ENCODE data around the gene ADD3. TPM values are rescaled to one million over a fixed set of nuclear protein-coding genes. Genes with fewer than 3 reads are reported as not detected.

The ADD3 gene
- total RNA-seq, 2 donors from 2014 or later = 44.0 to 81.5 TPM

- Mint-ChIP-seq H3K4me3 (no peak overlapping the region), H3K27ac (no peak overlapping the region), H3K4me1 (ENCODE audit: low read depth in 2 of 2) (peaks cover 49 to 76% of the 10 kb centered on the region in 2 donors), H3K9me3 (no peaks in the 10 kb centered on the region), H3K27me3 (no peaks in the 10 kb centered on the region), H3K36me3 (no peaks in the 10 kb centered on the region)
- DNase-seq (ENCODE audit: low spot score) (no peak), ATAC-seq (no peak)
These were observed 53.9 kb downstream of the ADD3 start for GRCh38 chr10:110061687-110062086.

GRCh38 chr10:110065269-110065668 is 57.5 kb downstream of the ADD3 start:
- Mint-ChIP-seq H3K9me3 (no peaks in the 10 kb centered on the region), H3K4me3 (no peak overlapping the region), H3K4me1 (ENCODE audit: low read depth in 2 of 2) (peaks cover 51 to 80% of the 10 kb centered on the region in 2 donors), H3K27me3 (no peaks in the 10 kb centered on the region), H3K36me3 (no peaks in the 10 kb centered on the region), H3K27ac (peak overlapping the region; percentile 92 to 94)
- DNase-seq (ENCODE audit: low spot score) (no peak), ATAC-seq (no peak)

GRCh38 chr10:110067960-110068770 is 60.4 kb downstream of the ADD3 start:
- Mint-ChIP-seq H3K4me3 (peak overlapping the region; percentile 88), H3K9me3 (no peaks in the 10 kb centered on the region), H3K27ac (peak overlapping the region; percentile 92 to 94), H3K4me1 (ENCODE audit: low read depth in 2 of 2) (peaks cover 51 to 80% of the 10 kb centered on the region in 2 donors), H3K27me3 (no peaks in the 10 kb centered on the region), H3K36me3 (no peaks in the 10 kb centered on the region)
- ATAC-seq = peak; percentile 88 to 91
- DNase-seq (ENCODE audit: low spot score) = no peak

GRCh38 chr10:110068780-110069179 is 61.0 kb downstream of the ADD3 start:
- no peak for DNase-seq (ENCODE audit: low spot score)
- peak overlapping the region; percentile 91 for H3K4me3 Mint-ChIP-seq
- H3K27me3 Mint-ChIP-seq = no peaks in the 10 kb centered on the region
- H3K36me3 Mint-ChIP-seq = no peaks in the 10 kb centered on the region
- H3K9me3 Mint-ChIP-seq = no peaks in the 10 kb centered on the region
- peak overlapping the region; percentile 92 to 94 for H3K27ac Mint-ChIP-seq
- peaks cover 57 to 83% of the 10 kb centered on the region in 2 donors for H3K4me1 Mint-ChIP-seq (ENCODE audit: low read depth in 2 of 2)
- ATAC-seq = no peak

- peak overlapping the region; percentile 91 for H3K4me3 Mint-ChIP-seq
- H3K4me1 Mint-ChIP-seq (ENCODE audit: low read depth in 2 of 2) = peaks cover 61 to 85% of the 10 kb centered on the region in 2 donors
- H3K27ac Mint-ChIP-seq = peak overlapping the region; percentile 92 to 94
- H3K9me3 Mint-ChIP-seq = no peaks in the 10 kb centered on the region
- no peak for DNase-seq (ENCODE audit: low spot score)
- H3K27me3 Mint-ChIP-seq = no peaks in the 10 kb centered on the region
- ATAC-seq = peak; percentile 67 to 70
- H3K36me3 Mint-ChIP-seq = no peaks in the 10 kb centered on the region
These were observed 61.8 kb downstream of the ADD3 start for GRCh38 chr10:110069502-110069982.

- Mint-ChIP-seq H3K36me3 (peaks cover 4% of the 10 kb centered on the region), H3K4me3 (peak overlapping the region; percentile 61), H3K9me3 (no peaks in the 10 kb centered on the region), H3K4me1 (ENCODE audit: low read depth in 2 of 2) (peaks cover 73 to 89% of the 10 kb centered on the region in 2 donors), H3K27me3 (no peaks in the 10 kb centered on the region), H3K27ac (peak overlapping the region; percentile 92 to 94)
- ATAC-seq = no peak
- no peak for DNase-seq (ENCODE audit: low spot score)
These were observed 66.1 kb downstream of the ADD3 start for GRCh38 chr10:110073896-110074295.

GRCh38 chr10:110074298-110074697 is 66.5 kb downstream of the ADD3 start:
- no peak for ATAC-seq
- peak overlapping the region; percentile 61 for H3K4me3 Mint-ChIP-seq
- peak overlapping the region; percentile 92 to 94 for H3K27ac Mint-ChIP-seq
- no peaks in the 10 kb centered on the region for H3K9me3 Mint-ChIP-seq
- no peaks in the 10 kb centered on the region for H3K27me3 Mint-ChIP-seq
- H3K36me3 Mint-ChIP-seq = peaks cover 4% of the 10 kb centered on the region
- H3K4me1 Mint-ChIP-seq (ENCODE audit: low read depth in 2 of 2) = peaks cover 72 to 89% of the 10 kb centered on the region in 2 donors
- DNase-seq (ENCODE audit: low spot score) = no peak

GRCh38 chr10:110074758-110075671 is 67.2 kb downstream of the ADD3 start:
- peak overlapping the region; percentile 72 for H3K4me3 Mint-ChIP-seq
- peaks cover 4% of the 10 kb centered on the region for H3K36me3 Mint-ChIP-seq
- DNase-seq (ENCODE audit: low spot score) (no peak), ATAC-seq (no peak)
- H3K27ac Mint-ChIP-seq = peak overlapping the region; percentile 92 to 94
- no peaks in the 10 kb centered on the region for H3K9me3 Mint-ChIP-seq
- peaks cover 69 to 82% of the 10 kb centered on the region in 2 donors for H3K4me1 Mint-ChIP-seq (ENCODE audit: low read depth in 2 of 2)
- H3K27me3 Mint-ChIP-seq = no peaks in the 10 kb centered on the region

GRCh38 chr10:110075686-110076085 is 67.9 kb downstream of the ADD3 start:
- peak overlapping the region; percentile 72 for H3K4me3 Mint-ChIP-seq
- H3K4me1 Mint-ChIP-seq (ENCODE audit: low read depth in 2 of 2) = peaks cover 65 to 81% of the 10 kb centered on the region in 2 donors
- H3K36me3 Mint-ChIP-seq = peaks cover 4% of the 10 kb centered on the region
- ATAC-seq = no peak
- DNase-seq (ENCODE audit: low spot score) = no peak
- H3K27me3 Mint-ChIP-seq = no peaks in the 10 kb centered on the region
- H3K27ac Mint-ChIP-seq = peak overlapping the region; percentile 92 to 94
- H3K9me3 Mint-ChIP-seq = no peaks in the 10 kb centered on the region

- no peaks in the 10 kb centered on the region for H3K9me3 Mint-ChIP-seq
- peak overlapping the region; percentile 93 for H3K4me3 Mint-ChIP-seq
- H3K27ac Mint-ChIP-seq = peak overlapping the region; percentile 94 to 97
- no peaks in the 10 kb centered on the region for H3K27me3 Mint-ChIP-seq
- peak; percentile 76 for DNase-seq (ENCODE audit: low spot score)
- ATAC-seq = peak; percentile 83 to 92
- peaks cover 4% of the 10 kb centered on the region for H3K36me3 Mint-ChIP-seq
- H3K4me1 Mint-ChIP-seq (ENCODE audit: low read depth in 2 of 2) = peaks cover 65 to 81% of the 10 kb centered on the region in 2 donors
These were observed 69.0 kb downstream of the ADD3 start for GRCh38 chr10:110076559-110077318.

GRCh38 chr10:110077436-110078130 is 69.8 kb downstream of the ADD3 start:
- peak overlapping the region; percentile 94 to 97 for H3K27ac Mint-ChIP-seq
- ATAC-seq (peak; percentile 52 to 65), DNase-seq (ENCODE audit: low spot score) (no peak)
- H3K4me3 Mint-ChIP-seq = peak overlapping the region; percentile 93
- H3K36me3 Mint-ChIP-seq = peaks cover 4% of the 10 kb centered on the region
- H3K27me3 Mint-ChIP-seq = no peaks in the 10 kb centered on the region
- no peaks in the 10 kb centered on the region for H3K9me3 Mint-ChIP-seq
- peaks cover 62 to 83% of the 10 kb centered on the region in 2 donors for H3K4me1 Mint-ChIP-seq (ENCODE audit: low read depth in 2 of 2)

- Mint-ChIP-seq H3K36me3 (peaks cover 10% of the 10 kb centered on the region), H3K9me3 (peaks cover 3% of the 10 kb centered on the region), H3K4me1 (ENCODE audit: low read depth in 2 of 2) (peaks cover 64 to 83% of the 10 kb centered on the region in 2 donors), H3K27me3 (no peaks in the 10 kb centered on the region), H3K27ac (peak overlapping the region; percentile 94 to 97), H3K4me3 (peak overlapping the region; percentile 93)
- DNase-seq (ENCODE audit: low spot score) = no peak
- no peak for ATAC-seq
These were observed 70.5 kb downstream of the ADD3 start for GRCh38 chr10:110078317-110078716.
